ENCODE results near the gene FBXW9. TPM values are rescaled to one million over a fixed set of nuclear protein-coding genes. Genes with fewer than 3 reads are reported as not detected.

Gene FBXW9
- total and polyA plus RNA-seq, 11 donors: 1.0 to 5.0 (median 2.4) TPM

DNA sequence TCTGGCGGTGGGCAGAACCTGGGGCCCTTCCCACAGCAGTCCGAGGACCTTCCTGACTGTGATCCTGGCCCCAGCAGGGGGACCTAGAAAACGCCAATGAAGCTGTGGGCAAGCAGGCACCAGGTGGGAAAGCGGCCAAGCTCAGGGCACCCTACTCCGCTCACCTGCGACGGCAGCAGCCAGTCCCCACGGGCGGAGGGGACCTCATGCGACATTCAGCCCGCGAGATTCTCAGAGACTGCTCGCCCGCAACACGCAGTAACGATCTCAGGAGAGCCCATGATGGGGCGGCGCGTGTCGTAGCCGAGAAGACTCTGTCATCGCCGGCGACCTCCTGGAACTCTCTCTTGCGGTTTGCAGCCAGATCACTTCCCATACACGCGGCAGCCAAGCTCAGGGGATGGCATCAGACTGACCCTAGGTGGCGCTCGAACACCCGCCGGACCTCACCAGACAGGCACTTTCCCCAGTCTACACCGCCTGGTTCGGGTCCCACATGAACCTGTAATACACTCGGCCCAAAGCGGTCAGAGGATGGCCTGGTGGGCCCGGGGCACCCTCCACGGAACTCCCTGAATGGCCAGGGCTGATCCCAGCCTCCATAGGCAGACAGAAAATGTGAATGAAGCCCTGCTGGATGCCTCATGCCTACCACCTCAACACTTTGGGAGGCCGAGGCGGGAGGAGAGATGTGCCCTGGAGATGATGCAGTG is 56.4 kb downstream of the FBXW9 start:
- peaks cover 0 to 6% (median 0%) of the 10 kb centered on the region in 9 donors for H3K36me3 ChIP-seq
- TF ChIP-seq POLR2A (IDR thresholded peaks at IDR 0.05): no peak
- TF ChIP-seq, protein P1, sequence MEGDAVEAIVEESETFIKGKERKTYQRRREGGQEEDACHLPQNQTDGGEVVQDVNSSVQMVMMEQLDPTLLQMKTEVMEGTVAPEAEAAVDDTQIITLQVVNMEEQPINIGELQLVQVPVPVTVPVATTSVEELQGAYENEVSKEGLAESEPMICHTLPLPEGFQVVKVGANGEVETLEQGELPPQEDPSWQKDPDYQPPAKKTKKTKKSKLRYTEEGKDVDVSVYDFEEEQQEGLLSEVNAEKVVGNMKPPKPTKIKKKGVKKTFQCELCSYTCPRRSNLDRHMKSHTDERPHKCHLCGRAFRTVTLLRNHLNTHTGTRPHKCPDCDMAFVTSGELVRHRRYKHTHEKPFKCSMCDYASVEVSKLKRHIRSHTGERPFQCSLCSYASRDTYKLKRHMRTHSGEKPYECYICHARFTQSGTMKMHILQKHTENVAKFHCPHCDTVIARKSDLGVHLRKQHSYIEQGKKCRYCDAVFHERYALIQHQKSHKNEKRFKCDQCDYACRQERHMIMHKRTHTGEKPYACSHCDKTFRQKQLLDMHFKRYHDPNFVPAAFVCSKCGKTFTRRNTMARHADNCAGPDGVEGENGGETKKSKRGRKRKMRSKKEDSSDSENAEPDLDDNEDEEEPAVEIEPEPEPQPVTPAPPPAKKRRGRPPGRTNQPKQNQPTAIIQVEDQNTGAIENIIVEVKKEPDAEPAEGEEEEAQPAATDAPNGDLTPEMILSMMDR (IDR thresholded peaks at IDR 0.05): peak; percentile 64 to 87 (median 76)
- peak; percentile 65 to 93 (median 90) for ATAC-seq
- peak overlapping the region in 9 of 12 donors; percentile 31 to 43 (median 33) for H3K4me3 ChIP-seq
- H3K27ac ChIP-seq: no peak overlapping the region
- H3K4me1 ChIP-seq: peaks cover 0 to 12% (median 7%) of the 10 kb centered on the region in 12 donors
- intact Hi-C loops (cut with DNase I): no loop called here
- WGBS, 4 donors: 10 to 15% (median 12%) methylated on average over 34 to 39 of the region's 39 CpGs
- H3K27me3 ChIP-seq: no peaks in the 10 kb centered on the region
- H3K9me3 ChIP-seq: no peaks in the 10 kb centered on the region
- peak; percentile 78 to 89 (median 88) for DNase-seq

Other genes with a start within 250 kb of the FBXW9 start
- 1 to 10 TPM in 8 of 9 donors, under 1 TPM in 1; 0.89 to 2.9 (median 1.7) TPM for gene ZNF709, start 211.8 kb downstream of the FBXW9 start, total RNA-seq
- gene ZNF709, start 211.8 kb downstream of the FBXW9 start, polyA plus RNA-seq: 1 to 10 TPM; 1.3 TPM
- gene ZNF564, start 145.1 kb downstream of the FBXW9 start, total RNA-seq: 10 to 100 TPM in 2 of 9 donors, 1 to 10 TPM in 7; 6.1 to 10.4 (median 8.0) TPM
- 1 to 10 TPM; 4.0 to 5.6 TPM for gene ZNF564, start 145.1 kb downstream of the FBXW9 start, polyA plus RNA-seq
- 1 to 10 TPM; 3.7 to 8.9 (median 5.3) TPM for gene ZNF490, start 85.8 kb downstream of the FBXW9 start, total RNA-seq
- gene ZNF490, start 85.8 kb downstream of the FBXW9 start, polyA plus RNA-seq: 1 to 10 TPM in 1 of 2 donors, under 1 TPM in 1; 0.91 to 1.1 TPM
- 10 to 100 TPM in 8 of 9 donors, 1 to 10 TPM in 1; 9.4 to 22.6 (median 14.3) TPM for gene ZNF791, start 85.7 kb downstream of the FBXW9 start, total RNA-seq
- 1 to 10 TPM; 6.1 to 6.9 TPM for gene ZNF791, start 85.7 kb downstream of the FBXW9 start, polyA plus RNA-seq
- 100 to 1,000 TPM in 1 of 9 donors, 10 to 100 TPM in 8; 16.0 to 135 (median 30.7) TPM for gene MAN2B1, start 29.9 kb downstream of the FBXW9 start, total RNA-seq
- 10 to 100 TPM; 18.6 to 23.0 TPM for gene MAN2B1, start 29.9 kb downstream of the FBXW9 start, polyA plus RNA-seq
- 1 to 10 TPM; 6.0 to 9.2 (median 7.8) TPM for gene WDR83, start 29.8 kb downstream of the FBXW9 start, total RNA-seq
- gene WDR83, start 29.8 kb downstream of the FBXW9 start, polyA plus RNA-seq: 10 to 100 TPM; 12.3 to 13.0 TPM
- gene DHPS, start 14.8 kb downstream of the FBXW9 start, total RNA-seq: 100 to 1,000 TPM in 1 of 9 donors, 10 to 100 TPM in 8; 47.6 to 121 (median 54.6) TPM
- 10 to 100 TPM; 57.2 to 57.6 TPM for gene DHPS, start 14.8 kb downstream of the FBXW9 start, polyA plus RNA-seq
- gene GNG14, start 8.6 kb downstream of the FBXW9 start, total RNA-seq: not detected
- gene GNG14, start 8.6 kb downstream of the FBXW9 start, polyA plus RNA-seq: not detected
- gene TNPO2, start 27.3 kb upstream of the FBXW9 start, total RNA-seq: 10 to 100 TPM; 33.7 to 57.4 (median 42.6) TPM
- 10 to 100 TPM; 18.0 to 29.2 TPM for gene TNPO2, start 27.3 kb upstream of the FBXW9 start, polyA plus RNA-seq
- 100 to 1,000 TPM in 6 of 9 donors, 10 to 100 TPM in 3; 90.4 to 305 (median 118) TPM for gene TRIR, start 38.1 kb upstream of the FBXW9 start, total RNA-seq
- gene TRIR, start 38.1 kb upstream of the FBXW9 start, polyA plus RNA-seq: 100 to 1,000 TPM; 226 to 234 TPM
- 10 to 100 TPM; 54.3 to 81.5 (median 61.8) TPM for gene GET3, start 40.9 kb upstream of the FBXW9 start, total RNA-seq
- gene GET3, start 40.9 kb upstream of the FBXW9 start, polyA plus RNA-seq: 100 to 1,000 TPM in 1 of 2 donors, 10 to 100 TPM in 1; 76.3 to 133 TPM
- gene BEST2, start 55.2 kb upstream of the FBXW9 start, total RNA-seq: not detected
- not detected for gene BEST2, start 55.2 kb upstream of the FBXW9 start, polyA plus RNA-seq
- 10 to 100 TPM; 45.5 to 90.1 (median 62.6) TPM for gene HOOK2, start 78.9 kb upstream of the FBXW9 start, total RNA-seq
- 10 to 100 TPM; 29.9 to 83.5 TPM for gene HOOK2, start 78.9 kb upstream of the FBXW9 start, polyA plus RNA-seq
- 100 to 1,000 TPM in 4 of 9 donors, 10 to 100 TPM in 5; 19.6 to 205 (median 67.6) TPM for gene JUNB, start 94.9 kb upstream of the FBXW9 start, total RNA-seq
- 10 to 100 TPM; 29.6 to 52.9 TPM for gene JUNB, start 94.9 kb upstream of the FBXW9 start, polyA plus RNA-seq
- gene PRDX2, start 105.2 kb upstream of the FBXW9 start, total RNA-seq: 1,000 to 10,000 TPM in 2 of 9 donors, 100 to 1,000 TPM in 7; 435 to 1,432 (median 684) TPM
- gene PRDX2, start 105.2 kb upstream of the FBXW9 start, polyA plus RNA-seq: 100 to 1,000 TPM; 544 to 645 TPM
- 1 to 10 TPM in 7 of 9 donors, not detected in 2; 1.2 to 6.8 (median 2.2) TPM for gene THSD8, start 105.4 kb upstream of the FBXW9 start, total RNA-seq
- 1 to 10 TPM in 1 of 2 donors, under 1 TPM in 1; 0.35 to 3.2 TPM for gene THSD8, start 105.4 kb upstream of the FBXW9 start, polyA plus RNA-seq
- 1 to 10 TPM in 8 of 9 donors, under 1 TPM in 1; 0.63 to 7.6 (median 4.0) TPM for gene RNASEH2A, start 110.0 kb upstream of the FBXW9 start, total RNA-seq
- gene RNASEH2A, start 110.0 kb upstream of the FBXW9 start, polyA plus RNA-seq: 1 to 10 TPM; 1.3 to 8.6 TPM
- gene RTBDN, start 137.9 kb upstream of the FBXW9 start, total RNA-seq: not detected
- gene RTBDN, start 137.9 kb upstream of the FBXW9 start, polyA plus RNA-seq: not detected
- gene MAST1, start 141.9 kb upstream of the FBXW9 start, total RNA-seq: 1 to 10 TPM in 2 of 9 donors, under 1 TPM in 4, not detected in 3; 0.27 to 1.7 (median 0.31) TPM
- under 1 TPM; 0.15 to 0.37 TPM for gene MAST1, start 141.9 kb upstream of the FBXW9 start, polyA plus RNA-seq
- 10 to 100 TPM; 15.9 to 41.1 (median 23.3) TPM for gene DNASE2, start 184.8 kb upstream of the FBXW9 start, total RNA-seq
- 10 to 100 TPM; 11.7 to 31.7 TPM for gene DNASE2, start 184.8 kb upstream of the FBXW9 start, polyA plus RNA-seq
- gene KLF1, start 190.6 kb upstream of the FBXW9 start, total RNA-seq: under 1 TPM in 2 of 9 donors, not detected in 7; 0.19 to 0.25 TPM
- not detected for gene KLF1, start 190.6 kb upstream of the FBXW9 start, polyA plus RNA-seq
- gene GCDH, start 194.5 kb upstream of the FBXW9 start, total RNA-seq: 100 to 1,000 TPM in 1 of 9 donors, 10 to 100 TPM in 8; 29.8 to 105 (median 46.7) TPM
- 100 to 1,000 TPM in 1 of 2 donors, 10 to 100 TPM in 1; 28.7 to 107 TPM for gene GCDH, start 194.5 kb upstream of the FBXW9 start, polyA plus RNA-seq
- under 1 TPM in 1 of 9 donors, not detected in 8; 0.24 TPM for gene SYCE2, start 222.7 kb upstream of the FBXW9 start, total RNA-seq
- gene SYCE2, start 222.7 kb upstream of the FBXW9 start, polyA plus RNA-seq: under 1 TPM in 1 of 2 donors, not detected in 1; 0.06 TPM
- gene FARSA, start 237.1 kb upstream of the FBXW9 start, total RNA-seq: 10 to 100 TPM; 35.0 to 49.6 (median 40.6) TPM
- 100 to 1,000 TPM in 1 of 2 donors, 10 to 100 TPM in 1; 37.3 to 104 TPM for gene FARSA, start 237.1 kb upstream of the FBXW9 start, polyA plus RNA-seq
- gene CALR, start 242.0 kb upstream of the FBXW9 start, total RNA-seq: 100 to 1,000 TPM; 231 to 816 (median 380) TPM
- gene CALR, start 242.0 kb upstream of the FBXW9 start, polyA plus RNA-seq: 100 to 1,000 TPM; 227 to 771 TPM
- gene RAD23A, start 249.2 kb upstream of the FBXW9 start, total RNA-seq: 100 to 1,000 TPM; 130 to 272 (median 161) TPM
- gene RAD23A, start 249.2 kb upstream of the FBXW9 start, polyA plus RNA-seq: 100 to 1,000 TPM; 186 to 212 TPM